Esophagus muscularis mucosa (tissue), 4 donors: ENCODE data around the gene MUC2. TPM values are rescaled to one million over a fixed set of nuclear protein-coding genes. Genes with fewer than 3 reads are reported as not detected.

Experiments used
- DNase-seq: peaks from one replicate; pipeline ENCODE4 v3.0.0-alpha.2; 2017; ENCODE audit errors: extremely low spot score
- H3K27ac ChIP-seq, 4 donors: fragments of 200-600 bp; sonication (generic); replicated peaks in 1 of 4; 1 replicate in 3 of 4; 2 replicates in 1 of 4; pipeline ENCODE4 v1.5.1; 2016 to 2019; ENCODE audit warnings: mild to moderate bottlenecking in 1 of 4
- H3K27me3 ChIP-seq, 4 donors: fragments of 200-600 bp; sonication (generic); one replicate each; pipeline versions ENCODE4 v1.5.1 to v1.6.0; 2016 to 2019
- H3K36me3 ChIP-seq, 4 donors: fragments of 200-600 bp; sonication (generic); one replicate each; pipeline ENCODE4 v1.5.1; 2016 to 2019
- H3K4me1 ChIP-seq, 4 donors: fragments of 200-600 bp; sonication (generic); one replicate each; pipeline ENCODE4 v1.5.1; 2016 to 2019
- H3K4me3 ChIP-seq, 4 donors: fragments of 200-600 bp; sonication (generic); 1 replicate in 2 of 4; 2 replicates in 2 of 4; pipeline ENCODE4 v1.5.1; 2016 to 2019; ENCODE audit warnings: mild to moderate bottlenecking in 4 of 4, moderate library complexity in 1 of 4
- H3K9me3 ChIP-seq, 4 donors: fragments of 200-600 bp; sonication (generic); 1 replicate in 3 of 4; 2 replicates in 1 of 4; pipeline ENCODE4 v1.5.1; 2016 to 2019
- EP300 ChIP-seq: sonication (generic); formaldehyde crosslinking; IDR thresholded peaks from one replicate; pipeline ENCODE4 v1.6.1; 2017; ENCODE audit warnings: antibody characterized with exemption
- POLR2A ChIP-seq: fragments of 450-650 bp; IDR thresholded peaks from one replicate; pipeline ENCODE4 v1.6.1; 2017; ENCODE audit warnings: antibody characterized with exemption, moderate library complexity, mild to moderate bottlenecking, low read depth
- POLR2AphosphoS5 ChIP-seq, 2 donors: sonication (generic); formaldehyde crosslinking; IDR thresholded peaks; one replicate each; pipeline ENCODE4 v1.6.1; 2017; ENCODE audit warnings: antibody characterized with exemption in 2 of 2
- WGBS: methylation state at CpG from one replicate; pipeline ENCODE4 v1.1.5; 2018; 5-methylcytosine and 5-hydroxymethylcytosine counted together
- intact Hi-C: fragments of 100-400 bp; cut with DNase I; formaldehyde crosslinking; loops from one replicate; pipeline ENCODE4 v1.15.1; 2023
- total RNA-seq, 4 donors: library from RNA; depleted of rRNA; stranded (reverse); fragments of >200 nt; gene quantifications; one replicate each; pipeline versions ENCODE4 v1.1.0 to v1.2.1, GENCODE V29; 2016
- TF ChIP-seq, protein P1 (sequence below), 3 experiments: fragments of 200-600 bp in 2 of 3; fragments of 450-650 bp in 1 of 3; sonication (generic) in 2 of 3; IDR thresholded peaks; one replicate each; pipeline ENCODE4 v1.5.1; 2017 to 2019; ENCODE audit warnings: antibody characterized with exemption in 3 of 3, mild to moderate bottlenecking in 2 of 3, moderate library complexity in 1 of 3

The MUC2 gene
- total RNA-seq, 4 donors from 2014 or later, result 0.34 TPM; not detected in 3

DNA sequence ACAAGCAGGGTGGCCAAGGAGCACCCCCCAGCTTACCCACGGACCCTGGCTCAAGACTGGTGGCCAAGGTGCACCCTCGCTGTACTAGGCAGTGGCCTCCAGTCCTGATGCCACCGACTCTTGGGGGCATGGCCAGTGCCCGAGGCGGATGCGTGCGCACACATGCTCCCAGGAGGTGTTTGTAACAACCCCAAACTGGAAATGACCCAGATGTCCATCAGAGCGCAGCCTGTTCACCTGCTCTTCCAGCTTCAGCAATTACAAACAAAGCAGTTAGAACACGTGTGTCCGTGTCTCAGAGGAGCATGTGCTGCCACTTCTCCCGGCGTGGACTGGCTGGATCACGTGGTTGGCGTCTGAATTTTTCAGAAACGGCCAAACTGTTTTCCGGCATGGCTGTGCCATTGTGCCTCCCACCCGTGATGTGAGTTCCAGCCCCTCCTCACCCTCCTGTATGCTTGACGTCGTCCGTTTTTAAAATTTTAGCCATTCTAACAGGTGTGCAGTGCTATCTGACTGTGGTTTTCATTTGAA lies 31.0 kb upstream of the MUC2 start:
- no peaks in the 10 kb centered on the region for H3K36me3 ChIP-seq
- no peaks in the 10 kb centered on the region for H3K4me1 ChIP-seq
- DNase-seq, result no peak
- TF ChIP-seq, protein P1, sequence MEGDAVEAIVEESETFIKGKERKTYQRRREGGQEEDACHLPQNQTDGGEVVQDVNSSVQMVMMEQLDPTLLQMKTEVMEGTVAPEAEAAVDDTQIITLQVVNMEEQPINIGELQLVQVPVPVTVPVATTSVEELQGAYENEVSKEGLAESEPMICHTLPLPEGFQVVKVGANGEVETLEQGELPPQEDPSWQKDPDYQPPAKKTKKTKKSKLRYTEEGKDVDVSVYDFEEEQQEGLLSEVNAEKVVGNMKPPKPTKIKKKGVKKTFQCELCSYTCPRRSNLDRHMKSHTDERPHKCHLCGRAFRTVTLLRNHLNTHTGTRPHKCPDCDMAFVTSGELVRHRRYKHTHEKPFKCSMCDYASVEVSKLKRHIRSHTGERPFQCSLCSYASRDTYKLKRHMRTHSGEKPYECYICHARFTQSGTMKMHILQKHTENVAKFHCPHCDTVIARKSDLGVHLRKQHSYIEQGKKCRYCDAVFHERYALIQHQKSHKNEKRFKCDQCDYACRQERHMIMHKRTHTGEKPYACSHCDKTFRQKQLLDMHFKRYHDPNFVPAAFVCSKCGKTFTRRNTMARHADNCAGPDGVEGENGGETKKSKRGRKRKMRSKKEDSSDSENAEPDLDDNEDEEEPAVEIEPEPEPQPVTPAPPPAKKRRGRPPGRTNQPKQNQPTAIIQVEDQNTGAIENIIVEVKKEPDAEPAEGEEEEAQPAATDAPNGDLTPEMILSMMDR (IDR thresholded peaks at IDR 0.05), result no peak
- TF ChIP-seq EP300, result no peak
- TF ChIP-seq POLR2AphosphoS5 (IDR thresholded peaks at IDR 0.05), result no peak
- no peak for TF ChIP-seq POLR2A
- intact Hi-C loops, result no loop called here
- no peak overlapping the region for H3K27ac ChIP-seq
- H3K4me3 ChIP-seq, result no peak overlapping the region
- H3K27me3 ChIP-seq, result peaks cover 0 to 56% (median 11%) of the 10 kb centered on the region in 4 donors
- WGBS, result 87% methylated on average over 13 of the region's 20 CpGs
- no peaks in the 10 kb centered on the region for H3K9me3 ChIP-seq

DNA sequence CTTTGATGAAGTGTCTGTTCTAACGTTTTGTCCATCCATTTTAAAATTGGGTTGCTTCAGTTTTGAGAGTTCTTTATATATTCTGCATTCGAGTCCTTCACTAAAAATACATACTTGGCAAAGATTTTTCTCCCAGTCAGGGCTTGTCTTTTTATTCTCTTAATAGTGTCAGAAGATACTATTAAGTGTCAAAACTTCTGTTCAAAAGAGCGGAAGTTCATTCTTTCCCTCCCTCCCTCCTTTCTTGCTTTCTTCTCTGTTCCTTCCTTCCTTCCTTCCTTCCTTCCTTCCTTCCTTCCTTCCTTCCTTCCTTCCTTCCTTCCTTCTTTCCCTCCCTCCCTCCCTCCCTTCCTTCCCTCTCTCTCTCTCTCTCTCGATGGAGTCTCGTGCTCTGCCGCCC lies 30.5 kb upstream of the MUC2 start:
- intact Hi-C loops, result no loop called here
- H3K9me3 ChIP-seq, result no peaks in the 10 kb centered on the region
- TF ChIP-seq POLR2A (no peak), EP300 (no peak), POLR2AphosphoS5 (IDR thresholded peaks at IDR 0.05) (no peak)
- TF ChIP-seq, protein P1 (IDR thresholded peaks at IDR 0.05), result no peak
- no peak overlapping the region for H3K4me3 ChIP-seq
- H3K27me3 ChIP-seq, result peaks cover 0 to 61% (median 11%) of the 10 kb centered on the region in 4 donors
- no peak overlapping the region for H3K27ac ChIP-seq
- H3K4me1 ChIP-seq, result no peaks in the 10 kb centered on the region
- H3K36me3 ChIP-seq, result no peaks in the 10 kb centered on the region
- WGBS, result 75% methylated on average over 6 of the region's 6 CpGs
- DNase-seq, result no peak

DNA sequence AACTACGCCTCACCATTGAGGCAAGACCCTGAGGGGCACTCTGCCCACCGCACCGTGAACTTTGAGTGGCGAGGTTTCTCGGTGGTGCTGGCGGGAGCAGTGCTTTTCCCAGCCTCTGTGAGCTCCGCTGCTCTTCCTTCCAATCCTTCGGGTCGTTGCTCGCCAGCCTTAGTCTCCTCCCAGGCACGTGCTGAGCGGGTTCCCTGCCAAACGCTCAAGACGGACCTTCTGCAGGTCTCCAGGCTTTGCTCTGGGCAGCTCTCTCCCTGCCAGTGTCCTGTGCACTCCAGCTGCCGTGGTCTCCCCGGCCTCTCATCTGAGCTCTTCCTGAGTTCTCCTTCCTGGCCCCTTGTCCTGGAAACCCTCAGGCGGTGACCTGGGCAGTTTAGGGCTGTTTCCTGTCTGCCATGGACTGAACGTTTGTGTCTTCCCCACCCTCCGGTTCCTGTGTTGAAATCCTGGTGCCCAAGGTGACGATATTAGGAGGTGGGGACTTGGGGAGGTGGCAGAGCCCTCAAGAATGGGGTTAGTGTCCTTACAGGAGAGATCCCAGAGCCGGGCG lies 27.0 kb upstream of the MUC2 start:
- TF ChIP-seq, protein P1 (IDR thresholded peaks at IDR 0.05), result no peak
- TF ChIP-seq POLR2A, result no peak
- no peak for TF ChIP-seq POLR2AphosphoS5 (IDR thresholded peaks at IDR 0.05)
- Histone ChIP-seq H3K9me3 (no peaks in the 10 kb centered on the region), H3K4me1 (peaks cover 0 to 10% (median 0%) of the 10 kb centered on the region in 4 donors), H3K36me3 (no peaks in the 10 kb centered on the region), H3K27me3 (peaks cover 0 to 65% (median 10%) of the 10 kb centered on the region in 4 donors), H3K4me3 (no peak overlapping the region), H3K27ac (no peak overlapping the region)
- intact Hi-C loops, result no loop called here
- no peak for DNase-seq
- 58% methylated on average over 21 of the region's 22 CpGs for WGBS

DNA sequence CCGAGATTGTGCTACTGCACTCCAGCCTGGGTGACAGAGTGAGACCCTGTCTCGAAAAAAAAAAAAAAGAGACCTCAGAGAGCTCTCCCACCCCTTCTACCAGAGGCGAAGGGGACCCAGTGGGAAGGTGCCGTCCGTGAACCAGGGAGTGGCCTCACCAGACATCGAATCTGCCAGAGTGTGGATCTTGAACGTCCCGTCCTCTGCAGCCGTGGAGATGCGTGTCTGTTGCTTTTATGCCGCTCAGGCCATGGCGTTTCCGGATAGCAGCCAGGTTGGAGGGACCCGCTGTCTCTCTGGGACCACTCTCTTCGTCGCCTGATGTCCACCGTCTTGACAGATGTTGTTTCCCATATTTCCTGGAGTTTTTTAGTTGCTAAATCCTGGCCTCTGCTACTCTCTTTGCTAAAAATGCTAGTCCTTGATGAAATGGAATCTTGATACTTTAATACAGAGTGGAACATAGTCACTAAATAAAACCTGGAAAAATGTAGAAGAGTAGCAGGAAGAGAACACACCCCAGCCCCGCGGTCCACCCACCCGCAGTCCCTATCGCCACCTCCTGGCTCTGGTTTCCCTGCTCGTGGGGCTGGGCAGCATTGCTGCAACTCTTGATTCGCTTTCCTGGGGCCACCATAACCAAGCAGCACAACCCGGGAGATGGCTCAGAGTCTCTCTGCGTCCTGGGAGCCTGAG lies 26.2 kb upstream of the MUC2 start:
- Histone ChIP-seq H3K9me3 (no peaks in the 10 kb centered on the region), H3K4me1 (peaks cover 0 to 10% (median 0%) of the 10 kb centered on the region in 4 donors), H3K27ac (no peak overlapping the region), H3K4me3 (no peak overlapping the region), H3K36me3 (no peaks in the 10 kb centered on the region), H3K27me3 (peaks cover 0 to 65% (median 10%) of the 10 kb centered on the region in 4 donors)
- 58% methylated on average over 25 of the region's 25 CpGs for WGBS
- TF ChIP-seq POLR2AphosphoS5 (IDR thresholded peaks at IDR 0.05), result no peak
- no peak for TF ChIP-seq POLR2A
- no peak for TF ChIP-seq EP300
- TF ChIP-seq, protein P1 (IDR thresholded peaks at IDR 0.05), result no peak
- intact Hi-C loops, result no loop called here
- no peak for DNase-seq
